Measurements from ENCODE around the gene UPB1. TPM values are rescaled to one million over a fixed set of nuclear protein-coding genes. Genes with fewer than 3 reads are reported as not detected.
A peak's percentile ranks its signal among the peaks of the same experiment; 100 is the strongest.

The UPB1 gene
- total and polyA plus RNA-seq, 2 donors: 3.5 to 6.3 TPM

- Histone ChIP-seq H3K27me3 (ENCODE audit: control insufficient read depth in 2 of 2, insufficient read depth in 1 of 2, low read length in 1 of 2) (peaks cover 0 to under 1% of the 10 kb centered on the region in 2 donors), H3K9me3 (ENCODE audit: control insufficient read depth in 2 of 2, insufficient read depth in 1 of 2, low read length in 1 of 2) (no peaks in the 10 kb centered on the region), H3K4me1 (ENCODE audit: control insufficient read depth in 2 of 2, insufficient read depth in 2 of 2, low read length in 2 of 2) (peaks cover 16 to 21% of the 10 kb centered on the region in 2 donors), H3K27ac (ENCODE audit: low read depth in 1 of 2, low read length in 1 of 2) (no peak overlapping the region), H3K36me3 (ENCODE audit: control insufficient read depth in 2 of 2, insufficient read depth in 2 of 2, low read length in 1 of 2) (peaks cover 0 to 3% of the 10 kb centered on the region in 2 donors), H3K4me3 (ENCODE audit: low read length in 2 of 2) (no peak overlapping the region)
- no peak for DNase-seq (ENCODE audit: low read depth in 6 of 9, low spot score in 9 of 9)
- 88% methylated on average over 14 of the region's 14 CpGs for WGBS
Measured at GRCh38 chr22:24514241-24515026, 19.3 kb downstream of the UPB1 start.

- peaks cover 0 to 3% of the 10 kb centered on the region in 2 donors for H3K36me3 ChIP-seq (ENCODE audit: control insufficient read depth in 2 of 2, insufficient read depth in 2 of 2, low read length in 1 of 2)
- WGBS: 97% methylated on average over 8 of the region's 8 CpGs
- DNase-seq (ENCODE audit: low read depth in 6 of 9, low spot score in 9 of 9): no peak
- H3K4me3 ChIP-seq (ENCODE audit: low read length in 2 of 2): no peak overlapping the region
- H3K27ac ChIP-seq (ENCODE audit: low read depth in 1 of 2, low read length in 1 of 2): no peak overlapping the region
- peaks cover 0 to 4% of the 10 kb centered on the region in 2 donors for H3K27me3 ChIP-seq (ENCODE audit: control insufficient read depth in 2 of 2, insufficient read depth in 1 of 2, low read length in 1 of 2)
- H3K9me3 ChIP-seq (ENCODE audit: control insufficient read depth in 2 of 2, insufficient read depth in 1 of 2, low read length in 1 of 2): no peaks in the 10 kb centered on the region
- H3K4me1 ChIP-seq (ENCODE audit: control insufficient read depth in 2 of 2, insufficient read depth in 2 of 2, low read length in 2 of 2): peaks cover 16 to 21% of the 10 kb centered on the region in 2 donors
Measured at GRCh38 chr22:24515027-24515338, 19.9 kb downstream of the UPB1 start.

GRCh38 chr22:24516301-24516737 lies 21.2 kb downstream of the UPB1 start:
- peaks cover 6 to 11% of the 10 kb centered on the region in 2 donors for H3K4me1 ChIP-seq (ENCODE audit: control insufficient read depth in 2 of 2, insufficient read depth in 2 of 2, low read length in 2 of 2)
- H3K9me3 ChIP-seq (ENCODE audit: control insufficient read depth in 2 of 2, insufficient read depth in 1 of 2, low read length in 1 of 2): no peaks in the 10 kb centered on the region
- no peak overlapping the region for H3K4me3 ChIP-seq (ENCODE audit: low read length in 2 of 2)
- H3K27me3 ChIP-seq (ENCODE audit: control insufficient read depth in 2 of 2, insufficient read depth in 1 of 2, low read length in 1 of 2): peaks cover 0 to 4% of the 10 kb centered on the region in 2 donors
- WGBS: 44% methylated on average over 3 of the region's 3 CpGs
- H3K27ac ChIP-seq (ENCODE audit: low read depth in 1 of 2, low read length in 1 of 2): peak overlapping the region in 1 of 2 donors; percentile 18
- no peak for DNase-seq (ENCODE audit: low read depth in 6 of 9, low spot score in 9 of 9)
- H3K36me3 ChIP-seq (ENCODE audit: control insufficient read depth in 2 of 2, insufficient read depth in 2 of 2, low read length in 1 of 2): peaks cover 0 to 3% of the 10 kb centered on the region in 2 donors

- Histone ChIP-seq H3K4me1 (ENCODE audit: control insufficient read depth in 2 of 2, insufficient read depth in 2 of 2, low read length in 2 of 2) (peaks cover 8 to 18% of the 10 kb centered on the region in 2 donors), H3K27me3 (ENCODE audit: control insufficient read depth in 2 of 2, insufficient read depth in 1 of 2, low read length in 1 of 2) (peaks cover 0 to 4% of the 10 kb centered on the region in 2 donors), H3K27ac (ENCODE audit: low read depth in 1 of 2, low read length in 1 of 2) (no peak overlapping the region), H3K36me3 (ENCODE audit: control insufficient read depth in 2 of 2, insufficient read depth in 2 of 2, low read length in 1 of 2) (peaks cover 0 to 3% of the 10 kb centered on the region in 2 donors), H3K4me3 (ENCODE audit: low read length in 2 of 2) (no peak overlapping the region), H3K9me3 (ENCODE audit: control insufficient read depth in 2 of 2, insufficient read depth in 1 of 2, low read length in 1 of 2) (no peaks in the 10 kb centered on the region)
- DNase-seq (ENCODE audit: low read depth in 6 of 9, low spot score in 9 of 9): no peak
- WGBS: 98% methylated on average over 2 of the region's 2 CpGs
Measured at GRCh38 chr22:24517446-24517845, 22.3 kb downstream of the UPB1 start.

- H3K27me3 ChIP-seq (ENCODE audit: control insufficient read depth in 2 of 2, insufficient read depth in 1 of 2, low read length in 1 of 2): peaks cover 0 to 4% of the 10 kb centered on the region in 2 donors
- peaks cover 0 to 3% of the 10 kb centered on the region in 2 donors for H3K36me3 ChIP-seq (ENCODE audit: control insufficient read depth in 2 of 2, insufficient read depth in 2 of 2, low read length in 1 of 2)
- H3K4me3 ChIP-seq (ENCODE audit: low read length in 2 of 2): no peak overlapping the region
- H3K9me3 ChIP-seq (ENCODE audit: control insufficient read depth in 2 of 2, insufficient read depth in 1 of 2, low read length in 1 of 2): no peaks in the 10 kb centered on the region
- no peak overlapping the region for H3K27ac ChIP-seq (ENCODE audit: low read depth in 1 of 2, low read length in 1 of 2)
- H3K4me1 ChIP-seq (ENCODE audit: control insufficient read depth in 2 of 2, insufficient read depth in 2 of 2, low read length in 2 of 2): peaks cover 8 to 22% of the 10 kb centered on the region in 2 donors
- DNase-seq (ENCODE audit: low read depth in 6 of 9, low spot score in 9 of 9): no peak
- 82% methylated on average over 3 of the region's 3 CpGs for WGBS
Measured at GRCh38 chr22:24518228-24518627, 23.1 kb downstream of the UPB1 start.

- WGBS: 32% methylated on average over 9 of the region's 9 CpGs
- DNase-seq (ENCODE audit: low read depth in 6 of 9, low spot score in 9 of 9): no peak
- Histone ChIP-seq H3K27me3 (ENCODE audit: control insufficient read depth in 2 of 2, insufficient read depth in 1 of 2, low read length in 1 of 2) (peaks cover 0 to 4% of the 10 kb centered on the region in 2 donors), H3K27ac (ENCODE audit: low read depth in 1 of 2, low read length in 1 of 2) (no peak overlapping the region), H3K9me3 (ENCODE audit: control insufficient read depth in 2 of 2, insufficient read depth in 1 of 2, low read length in 1 of 2) (no peaks in the 10 kb centered on the region), H3K4me1 (ENCODE audit: control insufficient read depth in 2 of 2, insufficient read depth in 2 of 2, low read length in 2 of 2) (peaks cover 8 to 24% of the 10 kb centered on the region in 2 donors), H3K36me3 (ENCODE audit: control insufficient read depth in 2 of 2, insufficient read depth in 2 of 2, low read length in 1 of 2) (no peaks in the 10 kb centered on the region), H3K4me3 (ENCODE audit: low read length in 2 of 2) (no peak overlapping the region)
Measured at GRCh38 chr22:24518771-24519485, 23.8 kb downstream of the UPB1 start.

- peaks cover 0 to 4% of the 10 kb centered on the region in 2 donors for H3K27me3 ChIP-seq (ENCODE audit: control insufficient read depth in 2 of 2, insufficient read depth in 1 of 2, low read length in 1 of 2)
- no peaks in the 10 kb centered on the region for H3K9me3 ChIP-seq (ENCODE audit: control insufficient read depth in 2 of 2, insufficient read depth in 1 of 2, low read length in 1 of 2)
- no peak for DNase-seq (ENCODE audit: low read depth in 6 of 9, low spot score in 9 of 9)
- H3K36me3 ChIP-seq (ENCODE audit: control insufficient read depth in 2 of 2, insufficient read depth in 2 of 2, low read length in 1 of 2): no peaks in the 10 kb centered on the region
- 95% methylated on average over 5 of the region's 5 CpGs for WGBS
- H3K27ac ChIP-seq (ENCODE audit: low read depth in 1 of 2, low read length in 1 of 2): no peak overlapping the region
- H3K4me3 ChIP-seq (ENCODE audit: low read length in 2 of 2): no peak overlapping the region
- peaks cover 8 to 24% of the 10 kb centered on the region in 2 donors for H3K4me1 ChIP-seq (ENCODE audit: control insufficient read depth in 2 of 2, insufficient read depth in 2 of 2, low read length in 2 of 2)
Measured at GRCh38 chr22:24519496-24519895, 24.4 kb downstream of the UPB1 start.

- H3K4me3 ChIP-seq (ENCODE audit: low read length in 2 of 2): no peak overlapping the region
- DNase-seq (ENCODE audit: low read depth in 6 of 9, low spot score in 9 of 9): peak in 7 of 9 donors; percentile 51 to 81 (median 56)
- H3K27me3 ChIP-seq (ENCODE audit: control insufficient read depth in 2 of 2, insufficient read depth in 1 of 2, low read length in 1 of 2): peaks cover 0 to 4% of the 10 kb centered on the region in 2 donors
- peaks cover 8 to 25% of the 10 kb centered on the region in 2 donors for H3K4me1 ChIP-seq (ENCODE audit: control insufficient read depth in 2 of 2, insufficient read depth in 2 of 2, low read length in 2 of 2)
- H3K27ac ChIP-seq (ENCODE audit: low read depth in 1 of 2, low read length in 1 of 2): no peak overlapping the region
- no peaks in the 10 kb centered on the region for H3K9me3 ChIP-seq (ENCODE audit: control insufficient read depth in 2 of 2, insufficient read depth in 1 of 2, low read length in 1 of 2)
- 26% methylated on average over 8 of the region's 8 CpGs for WGBS
- H3K36me3 ChIP-seq (ENCODE audit: control insufficient read depth in 2 of 2, insufficient read depth in 2 of 2, low read length in 1 of 2): no peaks in the 10 kb centered on the region
Measured at GRCh38 chr22:24521791-24522245, 26.7 kb downstream of the UPB1 start.

GRCh38 chr22:24523873-24524272 lies 28.7 kb downstream of the UPB1 start:
- H3K4me3 ChIP-seq (ENCODE audit: low read length in 2 of 2): no peak overlapping the region
- H3K27me3 ChIP-seq (ENCODE audit: control insufficient read depth in 2 of 2, insufficient read depth in 1 of 2, low read length in 1 of 2): peaks cover 0 to 4% of the 10 kb centered on the region in 2 donors
- H3K9me3 ChIP-seq (ENCODE audit: control insufficient read depth in 2 of 2, insufficient read depth in 1 of 2, low read length in 1 of 2): no peaks in the 10 kb centered on the region
- peaks cover 4 to 21% of the 10 kb centered on the region in 2 donors for H3K4me1 ChIP-seq (ENCODE audit: control insufficient read depth in 2 of 2, insufficient read depth in 2 of 2, low read length in 2 of 2)
- DNase-seq (ENCODE audit: low read depth in 6 of 9, low spot score in 9 of 9): no peak
- H3K27ac ChIP-seq (ENCODE audit: low read depth in 1 of 2, low read length in 1 of 2): no peak overlapping the region
- no peaks in the 10 kb centered on the region for H3K36me3 ChIP-seq (ENCODE audit: control insufficient read depth in 2 of 2, insufficient read depth in 2 of 2, low read length in 1 of 2)
- WGBS: over 99% methylated on average over 2 of the region's 2 CpGs

Measured in thymus (tissue), 11 donors.